WTC11 (cell line): ENCODE results near the gene XKR8. TPM values are rescaled to one million over a fixed set of nuclear protein-coding genes. Genes with fewer than 3 reads are reported as not detected.

Source experiments
- ATAC-seq: fragments of 200-7000 bp; cut with Tn5 transposase; 2 replicates; pipeline ENCODE4 v1.10.0; 2021; ENCODE audit warnings: mild to moderate bottlenecking, moderate library complexity
- CTCF ChIA-PET: fragments of 300-600 bp; sonication (Branson Sonifier 250); formaldehyde crosslinking; loops from one replicate; lab custom pipeline; 2021; ENCODE audit warnings: antibody characterized with exemption; lab: Charles Lee
- POLR2A ChIA-PET: fragments of 350-600 bp; sonication (Branson Sonifier 250); formaldehyde crosslinking; loops from one replicate; lab custom pipeline; 2021; ENCODE audit warnings: antibody characterized with exemption; lab: Charles Lee
- DNase-seq: peaks from one replicate; pipeline ENCODE4 v3.0.0; 2021; ENCODE audit warnings: low spot score
- H3K27ac Mint-ChIP-seq: 2 replicates; pipeline ENCODE4 v1.8.0; 2021; ENCODE audit warnings: mixed read lengths
- H3K27me3 Mint-ChIP-seq: 2 replicates; pipeline ENCODE4 v1.8.0; 2021; ENCODE audit warnings: low read depth, mild to moderate bottlenecking, moderate library complexity, mixed read lengths
- H3K36me3 Mint-ChIP-seq: 2 replicates; pipeline ENCODE4 v1.8.0; 2021; ENCODE audit warnings: mixed read lengths
- H3K4me1 Mint-ChIP-seq: 2 replicates; pipeline ENCODE4 v1.8.0; 2022; ENCODE audit warnings: mixed read lengths
- H3K4me3 Mint-ChIP-seq: 2 replicates; pipeline ENCODE4 v1.8.0; 2021; ENCODE audit warnings: mild to moderate bottlenecking, moderate library complexity, mixed read lengths
- H3K9me3 Mint-ChIP-seq: 2 replicates; pipeline ENCODE4 v1.8.0; 2021; ENCODE audit warnings: mixed read lengths
- ARID4B ChIP-seq: sonication (generic); formaldehyde crosslinking; IDR thresholded peaks from 2 replicates; pipeline ENCODE4 v1.8.0; 2023; ENCODE audit warnings: missing genetic modification reagents, mild to moderate bottlenecking, borderline replicate concordance
- ATF1 ChIP-seq: sonication (generic); formaldehyde crosslinking; IDR thresholded peaks from 2 replicates; pipeline ENCODE4 v1.8.1; 2023; ENCODE audit warnings: mild to moderate bottlenecking, moderate library complexity, missing genetic modification reagents
- E2F1 ChIP-seq: sonication (generic); formaldehyde crosslinking; IDR thresholded peaks from 2 replicates; pipeline ENCODE4 v1.8.0; 2022; ENCODE audit warnings: mild to moderate bottlenecking, missing genetic modification reagents
- E2F5 ChIP-seq: sonication (generic); formaldehyde crosslinking; IDR thresholded peaks from 2 replicates; pipeline ENCODE4 v1.8.1; 2022; ENCODE audit warnings: mild to moderate bottlenecking, moderate library complexity, missing genetic modification reagents
- ELF4 ChIP-seq: sonication (generic); formaldehyde crosslinking; IDR thresholded peaks from 2 replicates; pipeline ENCODE4 v1.8.1; 2022; ENCODE audit warnings: low read depth, mild to moderate bottlenecking, moderate library complexity, missing genetic modification reagents
- EMX1 ChIP-seq: fragments of 250-450 bp; sonication (Bioruptor Pico); IDR thresholded peaks from 2 replicates; pipeline ENCODE4 v1.8.0; 2021; ENCODE audit warnings: mild to moderate bottlenecking
- ERG ChIP-seq: fragments of 250-450 bp; sonication (Bioruptor Pico); IDR thresholded peaks from 2 replicates; pipeline ENCODE4 v1.8.0; 2021; ENCODE audit warnings: mild to moderate bottlenecking
- HMGXB4 ChIP-seq: sonication (generic); formaldehyde crosslinking; IDR thresholded peaks from 2 replicates; pipeline ENCODE4 v1.8.1; 2023; ENCODE audit warnings: mild to moderate bottlenecking, moderate library complexity, missing genetic modification reagents
- KAT7 ChIP-seq: sonication (generic); formaldehyde crosslinking; IDR thresholded peaks from 2 replicates; pipeline ENCODE4 v1.8.1; 2023; ENCODE audit warnings: missing genetic modification reagents, mild to moderate bottlenecking, borderline replicate concordance
- NFE2L1 ChIP-seq: sonication (generic); formaldehyde crosslinking; IDR thresholded peaks from 2 replicates; pipeline ENCODE4 v1.8.1; 2023; ENCODE audit warnings: missing genetic modification reagents
- RELA ChIP-seq: sonication (generic); formaldehyde crosslinking; IDR thresholded peaks from 2 replicates; pipeline ENCODE4 v1.8.1; 2022; ENCODE audit warnings: missing genetic modification reagents, mild to moderate bottlenecking, borderline replicate concordance
- SMAD4 ChIP-seq: sonication (generic); formaldehyde crosslinking; IDR thresholded peaks from 2 replicates; pipeline ENCODE4 v1.8.0; 2022; ENCODE audit warnings: mild to moderate bottlenecking, missing genetic modification reagents
- STAT6 ChIP-seq: sonication (generic); formaldehyde crosslinking; conservative IDR thresholded peaks from 2 replicates; pipeline ENCODE4 v1.8.1; 2023; ENCODE audit warnings: mild to moderate bottlenecking, low read depth, missing genetic modification reagents, moderate library complexity
- TEAD1 ChIP-seq: sonication (generic); formaldehyde crosslinking; IDR thresholded peaks from 2 replicates; pipeline ENCODE4 v1.8.0; 2022; ENCODE audit warnings: mild to moderate bottlenecking, missing genetic modification reagents
- USF1 ChIP-seq: sonication (generic); formaldehyde crosslinking; IDR thresholded peaks from 2 replicates; pipeline ENCODE4 v1.8.0; 2022; ENCODE audit warnings: mild to moderate bottlenecking, missing genetic modification reagents
- USF2 ChIP-seq: sonication (generic); formaldehyde crosslinking; IDR thresholded peaks from 2 replicates; pipeline ENCODE4 v1.8.1; 2023; ENCODE audit warnings: mild to moderate bottlenecking, missing genetic modification reagents, moderate library complexity
- ZNF263 ChIP-seq: sonication (generic); formaldehyde crosslinking; IDR thresholded peaks from 2 replicates; pipeline ENCODE4 v1.8.1; 2022; ENCODE audit warnings: low read depth, mild to moderate bottlenecking, moderate library complexity, missing genetic modification reagents
- total RNA-seq: library from RNA; stranded (reverse); gene quantifications from 3 replicates; pipeline ENCODE4 v1.2.3, GENCODE V29; 2021

The XKR8 gene
- total RNA-seq, 1 experiment from 2014 or later, result 15.5 TPM

- POLR2A ChIA-PET, result interaction anchor here (1.5 kb wide), 1 partner anchor 10 kb away, joined by 4 read pairs; no protein-coding TSS in a partner anchor
- Mint-ChIP-seq H3K9me3 (no peaks in the 10 kb centered on the region), H3K4me3 (peak overlapping the region; percentile 79), H3K27me3 (no peaks in the 10 kb centered on the region), H3K36me3 (no peaks in the 10 kb centered on the region), H3K27ac (no peak overlapping the region), H3K4me1 (peaks cover 24% of the 10 kb centered on the region)
- CTCF ChIA-PET, result interaction anchor here (1.4 to 2.7 kb wide), 2 partner anchors 24 to 104 kb away, joined by 4 to 16 read pairs; no protein-coding TSS in a partner anchor
- DNase-seq, result peak; percentile 22
- ATAC-seq, result peak; percentile 15
- TF ChIP-seq RELA (CRISPR knock-in tag), result no peak
These were observed 2.0 kb downstream of the XKR8 start for GRCh38 chr1:27961646-27962221.

GRCh38 chr1:27963393-27963792 lies 3.6 kb downstream of the XKR8 start:
- no peak overlapping the region for H3K4me3 Mint-ChIP-seq
- no peaks in the 10 kb centered on the region for H3K27me3 Mint-ChIP-seq
- peaks cover 24% of the 10 kb centered on the region for H3K4me1 Mint-ChIP-seq
- ATAC-seq (no peak), DNase-seq (no peak)
- H3K9me3 Mint-ChIP-seq, result no peaks in the 10 kb centered on the region
- ChIA-PET CTCF (interaction anchor here (0.9 kb wide), 1 partner anchor 106 kb away, joined by 6 read pairs; no protein-coding TSS in a partner anchor), POLR2A (no interaction called here)
- H3K27ac Mint-ChIP-seq, result no peak overlapping the region
- peaks cover 2% of the 10 kb centered on the region; the same call in 1 of the 2 replicates for H3K36me3 Mint-ChIP-seq
- TF ChIP-seq E2F5 (CRISPR knock-in tag) (no peak), ARID4B (CRISPR knock-in tag) (no peak), E2F1 (CRISPR knock-in tag) (no peak), ELF4 (CRISPR knock-in tag) (no peak), USF2 (CRISPR knock-in tag) (no peak), ERG (CRISPR knock-in tag) (no peak), EMX1 (no peak), USF1 (no peak), TEAD1 (CRISPR knock-in tag) (no peak), SMAD4 (CRISPR knock-in tag) (no peak), ATF1 (CRISPR knock-in tag) (no peak), KAT7 (CRISPR knock-in tag) (no peak), NFE2L1 (CRISPR knock-in tag) (no peak), ZNF263 (CRISPR knock-in tag) (no peak), STAT6 (CRISPR knock-in tag) (no peak), HMGXB4 (no peak)
